CD4-positive, alpha-beta T cell treated with Interleukin-17A for 1 hour (primary cell): Measurements from ENCODE around the gene FOXP4.

ENCODE experiments used
- DNase-seq: peaks from one replicate; pipeline ENCODE4 v3.0.0-alpha.2; 2020

The FOXP4 gene

DNA sequence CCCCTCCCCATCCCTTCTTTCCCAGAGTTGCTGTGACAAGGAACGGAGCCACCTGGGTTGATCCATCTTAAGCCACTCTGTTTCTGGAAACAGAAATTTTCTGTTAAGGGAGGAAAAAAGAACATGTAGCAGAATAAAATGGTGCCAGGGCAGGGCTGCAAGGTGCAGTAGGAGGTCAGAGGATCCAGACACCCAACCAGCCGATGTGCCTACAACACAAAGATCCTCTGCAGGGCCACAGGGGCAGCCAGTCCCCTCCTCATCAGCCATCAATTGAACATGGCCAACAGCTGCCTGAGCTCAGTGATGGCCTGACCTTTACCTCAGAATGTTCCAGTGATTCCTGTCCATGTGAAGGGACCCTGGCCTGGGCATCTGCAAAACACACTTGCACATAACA is 103.9 kb downstream of the FOXP4 start:
- DNase-seq = no peak

GRCh38 chr6:41651246-41651961 is 105.2 kb downstream of the FOXP4 start:
- DNase-seq = no peak
